Measurements from ENCODE around the gene KCNQ2.

Gene KCNQ2

GRCh38 chr20:63505723-63506122, 33.3 kb upstream of the KCNQ2 start:
- no peak overlapping the region for H3K9ac ChIP-seq (ENCODE audit: low read depth, low read length)
- H3K27ac ChIP-seq (ENCODE audit: low read length) = no peak overlapping the region
- H2AFZ ChIP-seq (ENCODE audit: low read depth, low read length) = no peak overlapping the region
- H3K4me2 ChIP-seq (ENCODE audit: insufficient read depth, low read length) = no peak overlapping the region
- ATAC-seq (ENCODE audit: insufficient read depth, low read depth) (no peak), DNase-seq (no peak)
- no peak for TF ChIP-seq EZH2 (IDR thresholded peaks at IDR 0.05; ENCODE audit: borderline replicate concordance, low read depth, low read length, severe bottlenecking)
- TF ChIP-seq CTCF (IDR thresholded peaks at IDR 0.05; ENCODE audit: borderline replicate concordance, extremely low read depth, low read length, poor library complexity, severe bottlenecking) = no peak
- H4K20me1 ChIP-seq (ENCODE audit: insufficient read depth, low read length) = peaks cover 3% of the 10 kb centered on the region; the same call in 1 of the 2 replicates
- H3K4me1 ChIP-seq (ENCODE audit: insufficient read depth, low read length) = no peaks in the 10 kb centered on the region
- H3K27me3 ChIP-seq (ENCODE audit: insufficient read depth, low read length, poor library complexity) = peaks cover 2% of the 10 kb centered on the region
- no peaks in the 10 kb centered on the region for H3K79me2 ChIP-seq (ENCODE audit: insufficient read depth, low read length)
- no peak overlapping the region for H3K4me3 ChIP-seq (ENCODE audit: low read depth in 1 of 2, low read length in 2 of 2)
- no peaks in the 10 kb centered on the region for H3K36me3 ChIP-seq (ENCODE audit: insufficient read depth, low read length)
- peaks cover 3% of the 10 kb centered on the region for H3K9me3 ChIP-seq (ENCODE audit: insufficient read depth, low read length, severe bottlenecking)

DNA sequence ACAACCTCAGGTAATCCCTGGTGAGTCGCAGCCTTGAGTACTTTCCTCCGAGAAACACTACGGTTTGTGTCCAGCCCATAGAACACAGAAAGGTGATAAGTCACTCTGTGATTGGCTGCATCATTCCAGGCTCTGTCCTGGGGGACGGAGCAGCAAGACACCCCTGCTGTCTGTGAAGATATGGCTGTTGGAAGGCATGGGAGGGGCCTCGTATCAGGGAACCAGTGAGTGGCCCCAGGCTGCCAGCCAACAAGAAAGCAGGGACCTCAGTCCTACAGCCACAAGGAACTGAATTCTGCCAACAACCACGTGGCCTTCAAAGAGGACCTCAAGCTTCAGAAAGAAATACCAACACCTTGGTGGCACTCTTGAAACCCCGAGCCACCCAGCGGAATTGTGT, 32.8 kb upstream of the KCNQ2 start:
- no peaks in the 10 kb centered on the region for H3K36me3 ChIP-seq (ENCODE audit: insufficient read depth, low read length)
- no peak overlapping the region for H2AFZ ChIP-seq (ENCODE audit: low read depth, low read length)
- no peaks in the 10 kb centered on the region for H3K79me2 ChIP-seq (ENCODE audit: insufficient read depth, low read length)
- H4K20me1 ChIP-seq (ENCODE audit: insufficient read depth, low read length) = peaks cover 5% of the 10 kb centered on the region; the same call in 1 of the 2 replicates
- no peaks in the 10 kb centered on the region for H3K27me3 ChIP-seq (ENCODE audit: insufficient read depth, low read length, poor library complexity)
- H3K9me3 ChIP-seq (ENCODE audit: insufficient read depth, low read length, severe bottlenecking) = peaks cover 3% of the 10 kb centered on the region
- no peak overlapping the region for H3K9ac ChIP-seq (ENCODE audit: low read depth, low read length)
- no peak overlapping the region for H3K4me3 ChIP-seq (ENCODE audit: low read depth in 1 of 2, low read length in 2 of 2)
- no peak overlapping the region for H3K4me2 ChIP-seq (ENCODE audit: insufficient read depth, low read length)
- DNase-seq (no peak), ATAC-seq (ENCODE audit: insufficient read depth, low read depth) (no peak)
- H3K27ac ChIP-seq (ENCODE audit: low read length) = no peak overlapping the region
- no peaks in the 10 kb centered on the region for H3K4me1 ChIP-seq (ENCODE audit: insufficient read depth, low read length)
- TF ChIP-seq EZH2 (IDR thresholded peaks at IDR 0.05; ENCODE audit: borderline replicate concordance, low read depth, low read length, severe bottlenecking) (no peak), CTCF (IDR thresholded peaks at IDR 0.05; ENCODE audit: borderline replicate concordance, extremely low read depth, low read length, poor library complexity, severe bottlenecking) (no peak)

GRCh38 chr20:63504642-63505041, 32.2 kb upstream of the KCNQ2 start:
- TF ChIP-seq EZH2 (IDR thresholded peaks at IDR 0.05; ENCODE audit: borderline replicate concordance, low read depth, low read length, severe bottlenecking) = no peak
- no peak for TF ChIP-seq CTCF (IDR thresholded peaks at IDR 0.05; ENCODE audit: borderline replicate concordance, extremely low read depth, low read length, poor library complexity, severe bottlenecking)
- ATAC-seq (ENCODE audit: insufficient read depth, low read depth) = no peak

GRCh38 chr20:63503524-63503923, 31.1 kb upstream of the KCNQ2 start:
- H2AFZ ChIP-seq (ENCODE audit: low read depth, low read length) = no peak overlapping the region
- no peak overlapping the region for H3K27ac ChIP-seq (ENCODE audit: low read length)
- H3K9me3 ChIP-seq (ENCODE audit: insufficient read depth, low read length, severe bottlenecking) = peaks cover 3% of the 10 kb centered on the region
- H3K27me3 ChIP-seq (ENCODE audit: insufficient read depth, low read length, poor library complexity) = no peaks in the 10 kb centered on the region
- DNase-seq (no peak), ATAC-seq (ENCODE audit: insufficient read depth, low read depth) (no peak)
- H3K4me3 ChIP-seq (ENCODE audit: low read depth in 1 of 2, low read length in 2 of 2) = no peak overlapping the region
- no peaks in the 10 kb centered on the region for H3K79me2 ChIP-seq (ENCODE audit: insufficient read depth, low read length)
- H4K20me1 ChIP-seq (ENCODE audit: insufficient read depth, low read length) = peaks cover 5% of the 10 kb centered on the region; the same call in 1 of the 2 replicates
- H3K36me3 ChIP-seq (ENCODE audit: insufficient read depth, low read length) = no peaks in the 10 kb centered on the region
- H3K4me1 ChIP-seq (ENCODE audit: insufficient read depth, low read length) = no peaks in the 10 kb centered on the region
- no peak overlapping the region for H3K9ac ChIP-seq (ENCODE audit: low read depth, low read length)
- TF ChIP-seq EZH2 (IDR thresholded peaks at IDR 0.05; ENCODE audit: borderline replicate concordance, low read depth, low read length, severe bottlenecking) = no peak
- no peak for TF ChIP-seq CTCF (IDR thresholded peaks at IDR 0.05; ENCODE audit: borderline replicate concordance, extremely low read depth, low read length, poor library complexity, severe bottlenecking)
- no peak overlapping the region for H3K4me2 ChIP-seq (ENCODE audit: insufficient read depth, low read length)

More at GRCh38 chr20:63504642-63505041, 32.2 kb upstream of the KCNQ2 start:
- peaks cover 3% of the 10 kb centered on the region for H3K9me3 ChIP-seq (ENCODE audit: insufficient read depth, low read length, severe bottlenecking)
- H3K4me3 ChIP-seq (ENCODE audit: low read depth in 1 of 2, low read length in 2 of 2) = no peak overlapping the region
- no peaks in the 10 kb centered on the region for H3K79me2 ChIP-seq (ENCODE audit: insufficient read depth, low read length)
- no peak overlapping the region for H3K4me2 ChIP-seq (ENCODE audit: insufficient read depth, low read length)
- no peak overlapping the region for H2AFZ ChIP-seq (ENCODE audit: low read depth, low read length)
- no peaks in the 10 kb centered on the region for H3K27me3 ChIP-seq (ENCODE audit: insufficient read depth, low read length, poor library complexity)
- H4K20me1 ChIP-seq (ENCODE audit: insufficient read depth, low read length) = peaks cover 5% of the 10 kb centered on the region; the same call in 1 of the 2 replicates
- H3K4me1 ChIP-seq (ENCODE audit: insufficient read depth, low read length) = no peaks in the 10 kb centered on the region
- H3K9ac ChIP-seq (ENCODE audit: low read depth, low read length) = no peak overlapping the region
- no peak overlapping the region for H3K27ac ChIP-seq (ENCODE audit: low read length)
- H3K36me3 ChIP-seq (ENCODE audit: insufficient read depth, low read length) = no peaks in the 10 kb centered on the region
- no peak for DNase-seq

All from DND-41 (cell line).